Activated CD4-positive, alpha-beta memory T cell treated with anti-CD3 and anti-CD28 coated beads for 36 hours (primary cell): Measurements from ENCODE around the gene FGF22. TPM values are rescaled to one million over a fixed set of nuclear protein-coding genes. Genes with fewer than 3 reads are reported as not detected.

ENCODE experiments used
- CTCF ChIA-PET: fragments of 350-600 bp; sonication (Branson Sonifier 250); formaldehyde crosslinking; loops from one replicate; lab custom pipeline; 2021; ENCODE audit warnings: antibody characterized with exemption, inconsistent platforms; lab: Charles Lee
- POLR2A ChIA-PET: fragments of 350-600 bp; sonication (Branson Sonifier 250); formaldehyde crosslinking; loops from one replicate; lab custom pipeline; 2021; ENCODE audit warnings: antibody characterized with exemption; lab: Charles Lee
- DNase-seq: peaks from one replicate; pipeline ENCODE4 v3.0.0-alpha.2; 2020
- H3K27ac Mint-ChIP-seq: one replicate; pipeline ENCODE4 v1.8.0; 2021; ENCODE audit warnings: mixed read lengths
- H3K27me3 Mint-ChIP-seq: one replicate; pipeline ENCODE4 v1.8.0; 2021; ENCODE audit warnings: mixed read lengths
- H3K36me3 Mint-ChIP-seq: one replicate; pipeline ENCODE4 v1.8.0; 2021; ENCODE audit warnings: mixed read lengths
- H3K4me1 Mint-ChIP-seq: one replicate; pipeline ENCODE4 v1.8.0; 2021; ENCODE audit warnings: low read depth, mixed read lengths
- H3K4me3 Mint-ChIP-seq: one replicate; pipeline ENCODE4 v1.8.0; 2021; ENCODE audit warnings: mild to moderate bottlenecking, mixed read lengths
- H3K9me3 Mint-ChIP-seq: one replicate; pipeline ENCODE4 v1.8.0; 2021; ENCODE audit warnings: mixed read lengths
- intact Hi-C: fragments of 100-400 bp; cut with micrococcal nuclease; formaldehyde crosslinking; loops from one replicate; pipeline ENCODE4 v1.15.1; 2023
- total RNA-seq, 2 experiments: library from RNA; stranded (reverse); gene quantifications; one replicate each; pipeline ENCODE4 v1.2.3, GENCODE V29; 2021

The FGF22 gene
- total RNA-seq, 2 experiments from 2014 or later, result 0.14 TPM; not detected in 1

- no peak overlapping the region for H3K4me3 Mint-ChIP-seq
- peaks cover 4% of the 10 kb centered on the region for H3K36me3 Mint-ChIP-seq
- DNase-seq, result no peak
- CTCF ChIA-PET, result no interaction called here
- POLR2A ChIA-PET, result no interaction called here
- intact Hi-C loops, result no loop called here
- H3K9me3 Mint-ChIP-seq, result no peaks in the 10 kb centered on the region
- no peaks in the 10 kb centered on the region for H3K27me3 Mint-ChIP-seq
- H3K27ac Mint-ChIP-seq, result no peak overlapping the region
- H3K4me1 Mint-ChIP-seq, result peaks cover 23% of the 10 kb centered on the region
Observed at GRCh38 chr19:609004-609346, 30.7 kb upstream of the FGF22 start.

DNA sequence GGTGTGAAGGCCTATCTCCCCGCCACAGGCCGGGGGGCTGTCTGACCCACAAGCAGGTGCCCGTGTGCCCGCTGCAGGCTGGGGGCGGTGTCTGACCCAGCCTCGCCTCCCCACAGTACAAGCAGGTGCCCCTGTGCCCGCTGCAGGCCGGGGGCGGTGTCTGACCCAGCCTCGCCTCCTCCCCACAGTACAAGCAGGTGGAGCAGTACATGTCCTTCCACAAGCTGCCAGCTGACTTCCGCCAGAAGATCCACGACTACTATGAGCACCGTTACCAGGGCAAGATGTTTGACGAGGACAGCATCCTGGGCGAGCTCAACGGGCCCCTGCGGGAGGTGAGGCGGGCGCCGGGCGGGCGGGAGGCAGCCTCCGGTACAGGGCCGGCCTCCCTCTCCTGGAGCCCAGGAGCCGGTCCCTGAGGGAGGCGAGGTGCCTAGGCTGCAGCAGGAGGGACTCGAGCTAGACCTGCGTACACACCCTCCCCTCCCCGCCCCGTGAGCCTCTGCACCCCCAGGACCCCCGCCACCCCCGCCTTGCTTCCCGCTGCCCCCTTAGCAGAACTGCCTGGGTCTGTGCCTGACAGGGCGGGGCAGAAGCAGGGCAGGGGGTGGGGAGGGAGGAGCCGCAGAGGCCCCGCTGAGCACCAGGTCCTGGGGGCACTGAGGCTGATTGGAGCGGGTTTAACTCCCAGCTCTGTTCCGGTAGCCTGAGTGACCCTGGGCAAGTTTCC lies 29.4 kb upstream of the FGF22 start:
- peak; percentile 68 for DNase-seq
- H3K27me3 Mint-ChIP-seq, result no peaks in the 10 kb centered on the region
- peaks cover 23% of the 10 kb centered on the region for H3K4me1 Mint-ChIP-seq
- H3K9me3 Mint-ChIP-seq, result no peaks in the 10 kb centered on the region
- H3K4me3 Mint-ChIP-seq, result peak overlapping the region; percentile 79
- ChIA-PET POLR2A (interaction anchor here (1.5 kb wide), 1 partner anchor 50 kb away, joined by 4 read pairs; no protein-coding TSS in a partner anchor), CTCF (interaction anchor here (1.4 to 2.5 kb wide), 2 partner anchors 26 to 78 kb away, joined by 5 to 8 read pairs; partner anchors contain the start of gene CDC34)
- peaks cover 11% of the 10 kb centered on the region for H3K36me3 Mint-ChIP-seq
- intact Hi-C loops, result loop anchor here (2.0 kb wide), 4 partner anchors 21 to 71 kb away; partner anchors contain the start of genes BSG and HCN2
- H3K27ac Mint-ChIP-seq, result peak overlapping the region; percentile 95

DNA sequence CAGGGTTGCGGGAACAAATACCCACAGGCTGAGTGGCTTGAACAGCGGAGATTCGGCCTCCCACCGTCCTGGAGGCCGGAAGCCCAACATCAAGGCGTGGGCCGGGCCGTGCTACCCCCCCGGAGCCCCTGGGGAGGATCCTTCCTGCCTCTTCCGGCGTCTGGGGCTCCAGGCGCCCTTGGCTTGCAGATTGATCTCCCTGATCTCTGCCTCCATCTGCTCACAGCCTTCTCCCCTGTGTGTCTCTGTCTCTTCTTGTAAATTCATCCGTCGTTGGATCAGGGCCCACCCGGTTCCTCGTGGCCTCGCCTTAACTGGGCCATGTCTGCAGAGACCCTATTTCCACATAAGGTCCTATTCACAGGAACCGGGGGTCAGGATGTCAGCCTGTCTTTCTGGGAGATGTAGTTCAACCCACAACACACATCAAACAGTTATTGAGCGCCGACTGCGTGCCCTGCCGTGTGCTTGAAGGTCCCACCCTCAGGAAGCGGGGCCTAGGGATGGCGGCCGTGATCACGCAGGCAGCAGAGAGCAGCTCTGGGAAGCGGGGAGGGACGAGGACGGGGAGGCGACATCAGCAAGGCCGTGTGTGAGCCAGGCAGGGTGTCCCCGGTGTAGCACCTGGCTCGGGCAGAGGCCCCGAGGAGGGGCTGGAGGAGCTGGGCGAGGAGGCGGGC lies 28.7 kb upstream of the FGF22 start:
- peaks cover 16% of the 10 kb centered on the region for H3K36me3 Mint-ChIP-seq
- peaks cover 26% of the 10 kb centered on the region for H3K4me1 Mint-ChIP-seq

DNA sequence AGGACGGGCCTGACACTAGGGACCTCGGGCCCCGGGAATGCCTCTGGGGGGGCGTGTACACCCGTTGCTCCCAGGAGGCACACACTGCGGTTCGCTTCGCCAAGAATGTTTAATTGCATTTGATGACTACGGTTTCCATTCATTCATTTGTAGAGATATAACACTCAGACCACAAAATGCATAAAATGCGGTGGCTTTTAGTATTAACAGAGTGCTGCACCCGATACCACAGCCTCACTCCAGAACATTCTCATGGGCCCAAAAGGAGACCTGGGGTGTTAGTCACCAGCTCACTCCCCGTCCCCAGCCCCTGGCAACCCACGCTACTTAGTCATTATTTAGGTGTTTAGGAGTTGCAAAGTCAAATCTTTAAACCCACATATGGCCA lies 28.2 kb upstream of the FGF22 start:
- Mint-ChIP-seq H3K4me1 (peaks cover 26% of the 10 kb centered on the region), H3K4me3 (peak overlapping the region; percentile 79), H3K27me3 (no peaks in the 10 kb centered on the region), H3K27ac (peak overlapping the region; percentile 95), H3K36me3 (peaks cover 16% of the 10 kb centered on the region), H3K9me3 (no peaks in the 10 kb centered on the region)
- intact Hi-C loops, result loop anchor here (1.0 to 2.0 kb wide), 5 partner anchors 22 to 69 kb away; partner anchors contain the start of genes BSG, HCN2 and POLRMT
- ChIA-PET CTCF (interaction anchor here (1.0 to 2.5 kb wide), 5 partner anchors 17 to 633 kb away, joined by 3 to 8 read pairs (median 4); partner anchors contain the start of gene CDC34), POLR2A (interaction anchor here (0.7 to 1.5 kb wide), 5 partner anchors 13 to 101 kb away, joined by 3 to 4 read pairs (median 4); partner anchors contain the start of genes POLRMT and RNF126)
- DNase-seq, result peak; percentile 92

More for the DNA sequence above, 28.7 kb upstream of the FGF22 start:
- intact Hi-C loops, result loop anchor here (1.0 to 2.0 kb wide), 5 partner anchors 22 to 70 kb away; partner anchors contain the start of genes BSG, HCN2 and POLRMT
- no peaks in the 10 kb centered on the region for H3K9me3 Mint-ChIP-seq
- H3K4me3 Mint-ChIP-seq, result peak overlapping the region; percentile 79
- peak overlapping the region; percentile 95 for H3K27ac Mint-ChIP-seq
- ChIA-PET POLR2A (interaction anchor here (1.1 to 1.5 kb wide), 2 partner anchors 49 to 101 kb away, joined by 3 to 4 read pairs; no protein-coding TSS in a partner anchor), CTCF (interaction anchor here (1.0 to 2.5 kb wide), 5 partner anchors 18 to 373 kb away, joined by 3 to 8 read pairs (median 5); partner anchors contain the start of gene CDC34)
- DNase-seq, result peak; percentile 78
- H3K27me3 Mint-ChIP-seq, result no peaks in the 10 kb centered on the region

DNA sequence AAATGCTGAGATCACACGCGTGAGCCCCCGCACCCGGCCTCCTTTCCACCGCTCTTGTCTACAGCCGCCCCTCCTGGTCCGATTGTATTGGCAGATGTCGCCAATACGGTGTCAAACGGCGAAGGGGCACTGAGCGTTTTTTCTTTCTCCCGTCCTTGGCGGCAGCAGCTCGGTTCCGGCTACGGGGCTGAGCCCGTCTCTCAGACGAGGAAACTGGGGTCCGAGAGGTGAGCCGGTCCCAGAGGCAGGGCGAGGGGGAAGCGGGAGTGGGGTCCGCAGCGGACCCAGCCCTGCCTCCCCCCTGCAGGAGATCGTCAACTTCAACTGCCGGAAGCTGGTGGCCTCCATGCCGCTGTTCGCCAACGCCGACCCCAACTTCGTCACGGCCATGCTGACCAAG lies 26.7 kb upstream of the FGF22 start:
- ChIA-PET CTCF (interaction anchor here (0.7 kb wide), 1 partner anchor 18 kb away, joined by 3 read pairs; no protein-coding TSS in a partner anchor), POLR2A (no interaction called here)
- H3K4me3 Mint-ChIP-seq, result no peak overlapping the region
- no peak overlapping the region for H3K27ac Mint-ChIP-seq
- H3K4me1 Mint-ChIP-seq, result peaks cover 26% of the 10 kb centered on the region
- H3K27me3 Mint-ChIP-seq, result no peaks in the 10 kb centered on the region
- DNase-seq, result no peak
- no peaks in the 10 kb centered on the region for H3K9me3 Mint-ChIP-seq
- peaks cover 20% of the 10 kb centered on the region for H3K36me3 Mint-ChIP-seq
- intact Hi-C loops, result no loop called here

- intact Hi-C loops, result no loop called here
- Mint-ChIP-seq H3K4me1 (peaks cover 26% of the 10 kb centered on the region), H3K9me3 (no peaks in the 10 kb centered on the region), H3K27ac (no peak overlapping the region), H3K27me3 (no peaks in the 10 kb centered on the region), H3K4me3 (no peak overlapping the region), H3K36me3 (peaks cover 23% of the 10 kb centered on the region)
- ChIA-PET CTCF (no interaction called here), POLR2A (no interaction called here)
- no peak for DNase-seq
Observed at GRCh38 chr19:613732-614567, 25.7 kb upstream of the FGF22 start.

DNA sequence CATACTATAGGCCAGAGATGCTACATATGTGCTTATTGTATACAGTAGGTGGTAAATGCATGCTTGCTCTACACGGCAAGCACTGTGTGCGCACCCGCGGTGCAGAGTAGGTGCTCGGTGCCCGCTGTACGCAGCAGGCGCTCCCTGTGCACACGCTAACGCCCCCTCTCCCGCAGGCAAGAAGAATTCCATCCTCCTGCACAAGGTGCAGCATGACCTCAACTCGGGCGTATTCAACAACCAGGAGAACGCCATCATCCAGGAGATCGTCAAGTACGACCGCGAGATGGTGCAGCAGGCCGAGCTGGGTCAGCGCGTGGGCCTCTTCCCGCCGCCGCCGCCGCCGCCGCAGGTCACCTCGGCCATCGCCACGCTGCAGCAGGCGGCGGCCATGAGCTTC lies 24.1 kb upstream of the FGF22 start:
- Mint-ChIP-seq H3K36me3 (peaks cover 24% of the 10 kb centered on the region), H3K27ac (no peak overlapping the region), H3K4me1 (peaks cover 24% of the 10 kb centered on the region), H3K27me3 (no peaks in the 10 kb centered on the region), H3K9me3 (no peaks in the 10 kb centered on the region), H3K4me3 (no peak overlapping the region)
- DNase-seq, result no peak
- CTCF ChIA-PET, result no interaction called here
- intact Hi-C loops, result no loop called here
- POLR2A ChIA-PET, result no interaction called here

DNA sequence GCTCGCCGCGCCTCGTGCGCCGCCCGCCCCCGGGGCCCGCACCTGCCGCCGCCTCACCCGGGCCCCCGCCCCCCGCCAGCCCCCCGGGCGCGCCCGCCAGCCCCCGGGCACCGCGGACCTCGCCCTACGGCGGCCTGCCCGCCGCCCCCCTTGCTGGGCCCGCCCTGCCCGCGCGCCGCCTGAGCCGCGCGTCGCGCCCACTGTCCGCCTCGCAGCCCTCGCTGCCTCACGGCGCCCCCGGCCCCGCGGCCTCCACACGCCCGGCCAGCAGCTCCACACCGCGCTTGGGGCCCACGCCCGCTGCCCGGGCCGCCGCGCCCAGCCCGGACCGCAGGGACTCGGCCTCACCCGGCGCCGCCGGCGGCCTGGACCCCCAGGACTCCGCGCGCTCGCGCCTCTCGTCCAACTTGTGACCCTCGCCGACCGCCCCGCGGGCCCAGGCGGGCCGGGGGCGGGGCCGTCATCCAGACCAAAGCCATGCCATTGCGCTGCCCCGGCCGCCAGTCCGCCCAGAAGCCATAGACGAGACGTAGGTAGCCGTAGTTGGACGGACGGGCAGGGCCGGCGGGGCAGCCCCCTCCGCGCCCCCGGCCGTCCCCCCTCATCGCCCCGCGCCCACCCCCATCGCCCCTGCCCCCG lies 23.5 kb upstream of the FGF22 start:
- Mint-ChIP-seq H3K27ac (no peak overlapping the region), H3K27me3 (no peaks in the 10 kb centered on the region), H3K36me3 (peaks cover 24% of the 10 kb centered on the region), H3K9me3 (no peaks in the 10 kb centered on the region), H3K4me3 (no peak overlapping the region), H3K4me1 (peaks cover 20% of the 10 kb centered on the region)
- ChIA-PET CTCF (no interaction called here), POLR2A (no interaction called here)
- no peak for DNase-seq
- intact Hi-C loops, result no loop called here

DNA sequence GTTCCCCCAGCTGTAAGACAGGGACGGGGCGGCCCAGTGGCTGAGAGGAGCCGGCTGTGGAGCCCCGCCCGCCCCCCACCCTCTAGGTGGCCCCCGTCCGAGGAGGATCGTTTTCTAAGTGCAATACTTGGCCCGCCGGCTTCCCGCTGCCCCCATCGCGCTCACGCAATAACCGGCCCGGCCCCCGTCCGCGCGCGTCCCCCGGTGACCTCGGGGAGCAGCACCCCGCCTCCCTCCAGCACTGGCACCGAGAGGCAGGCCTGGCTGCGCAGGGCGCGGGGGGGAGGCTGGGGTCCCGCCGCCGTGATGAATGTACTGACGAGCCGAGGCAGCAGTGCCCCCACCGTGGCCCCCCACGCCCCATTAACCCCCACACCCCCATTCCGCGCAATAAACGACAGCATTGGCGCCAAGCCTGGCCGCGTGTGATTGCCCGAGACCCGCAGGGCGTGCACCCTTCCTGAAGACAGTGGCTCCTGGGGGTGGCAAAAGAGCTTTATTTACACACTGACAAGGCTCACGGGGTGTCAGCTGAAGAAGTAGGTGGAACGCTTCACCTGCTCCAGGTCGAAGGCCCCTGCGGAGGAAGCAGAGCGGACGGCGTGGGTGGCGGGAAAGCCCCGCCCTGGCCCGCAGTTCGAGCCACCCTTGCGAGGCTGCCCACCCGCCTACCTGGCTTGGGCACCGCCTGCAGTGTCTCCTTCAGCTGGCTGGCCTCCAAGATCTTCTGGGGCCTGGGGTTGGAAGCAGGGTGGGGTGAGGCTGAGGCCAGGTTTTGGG lies 22.7 kb upstream of the FGF22 start:
- peaks cover 14% of the 10 kb centered on the region for H3K4me1 Mint-ChIP-seq
- H3K27ac Mint-ChIP-seq, result no peak overlapping the region
- no peaks in the 10 kb centered on the region for H3K27me3 Mint-ChIP-seq
- DNase-seq, result peak; percentile 18
- H3K9me3 Mint-ChIP-seq, result no peaks in the 10 kb centered on the region
- intact Hi-C loops, result no loop called here
- H3K36me3 Mint-ChIP-seq, result peaks cover 24% of the 10 kb centered on the region
- CTCF ChIA-PET, result no interaction called here
- no peak overlapping the region for H3K4me3 Mint-ChIP-seq
- POLR2A ChIA-PET, result no interaction called here

DNA sequence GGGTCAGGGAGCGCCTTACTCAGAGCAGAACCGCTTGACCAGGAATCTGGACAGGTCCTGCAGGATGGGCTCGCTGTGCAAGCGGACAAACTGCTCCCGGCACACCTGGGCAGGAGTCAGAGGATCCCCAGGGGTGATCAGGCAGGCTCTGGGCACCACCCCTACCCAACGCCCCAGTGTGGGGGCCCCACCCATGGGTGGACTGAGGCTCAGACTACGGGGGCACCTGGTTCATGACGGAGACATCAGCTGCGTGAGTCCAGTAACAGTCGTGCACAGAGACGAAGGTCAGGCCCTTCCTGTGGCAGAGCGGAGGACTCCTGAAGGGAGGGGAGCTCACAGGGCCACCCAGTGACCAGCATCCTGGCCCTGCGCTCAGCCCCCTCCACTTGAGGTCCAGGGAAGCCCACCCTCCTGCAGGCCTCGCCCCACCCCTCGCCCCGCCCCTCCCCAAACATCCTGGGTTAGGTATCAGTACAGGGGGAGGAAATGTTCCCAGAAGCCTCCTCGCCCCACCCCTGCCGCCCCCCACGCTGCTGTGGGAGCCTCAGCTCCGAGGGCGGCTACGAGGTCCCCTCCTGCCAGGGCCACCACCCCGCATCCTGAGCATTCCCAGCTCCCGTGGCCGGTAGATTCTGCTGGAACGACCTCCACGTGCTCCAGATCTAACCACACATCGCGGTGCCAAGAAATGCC lies 22.0 kb upstream of the FGF22 start:
- POLR2A ChIA-PET, result no interaction called here
- intact Hi-C loops, result no loop called here
- CTCF ChIA-PET, result no interaction called here

More for the DNA sequence above, 22.0 kb upstream of the FGF22 start:
- no peaks in the 10 kb centered on the region for H3K27me3 Mint-ChIP-seq
- peaks cover 8% of the 10 kb centered on the region for H3K4me1 Mint-ChIP-seq
- no peak overlapping the region for H3K4me3 Mint-ChIP-seq
- DNase-seq, result no peak
- H3K36me3 Mint-ChIP-seq, result peaks cover 24% of the 10 kb centered on the region
- H3K27ac Mint-ChIP-seq, result no peak overlapping the region
- H3K9me3 Mint-ChIP-seq, result no peaks in the 10 kb centered on the region
